ENCODE data around the gene PPBP.
A peak's percentile ranks its signal among the peaks of the same experiment; 100 is the strongest.

PPBP gene

DNA sequence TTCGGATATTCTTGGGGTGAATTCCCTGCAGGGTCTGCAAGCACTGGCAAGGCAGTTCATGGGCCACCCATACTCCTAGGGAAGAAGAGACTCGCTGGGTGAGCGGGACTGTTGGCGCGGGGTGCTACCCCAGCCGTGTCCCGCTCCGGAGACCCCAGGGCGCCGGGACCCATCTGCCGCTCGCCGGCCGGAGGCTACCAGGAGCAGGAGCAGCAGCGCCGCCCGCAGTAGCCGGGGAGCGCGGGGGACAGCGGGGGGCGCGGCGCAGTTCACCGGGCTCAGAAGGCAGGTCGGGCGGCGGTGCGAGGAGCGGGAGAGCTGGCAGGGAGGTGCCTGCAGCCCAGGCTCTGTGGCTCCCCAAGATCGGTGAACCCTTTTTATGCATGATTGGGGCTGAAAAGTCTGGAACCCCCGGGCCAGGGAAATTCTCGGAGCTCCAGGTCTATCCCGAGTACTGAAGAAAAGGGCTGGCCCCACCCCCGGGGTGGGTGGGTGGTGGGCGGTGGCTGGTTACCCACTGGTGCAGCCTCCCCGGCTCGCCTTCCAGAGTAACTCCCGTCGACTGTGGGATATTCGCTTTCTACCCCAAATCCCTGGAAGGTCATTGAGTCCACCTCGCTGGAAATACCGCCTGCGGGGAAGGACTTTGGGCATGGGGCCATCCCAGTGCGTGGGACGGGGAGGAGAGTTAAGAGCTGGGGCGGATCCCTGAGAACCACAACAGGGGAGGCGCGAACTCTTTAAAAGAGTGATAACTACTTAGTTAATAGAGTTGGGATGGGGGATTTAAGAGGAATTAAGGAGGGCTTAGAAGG is 43.7 kb downstream of the PPBP start:
- DNase-seq (ENCODE audit: low read depth in 2 of 2), result peak; percentile 29 to 56
- TF ChIP-seq, protein P1, sequence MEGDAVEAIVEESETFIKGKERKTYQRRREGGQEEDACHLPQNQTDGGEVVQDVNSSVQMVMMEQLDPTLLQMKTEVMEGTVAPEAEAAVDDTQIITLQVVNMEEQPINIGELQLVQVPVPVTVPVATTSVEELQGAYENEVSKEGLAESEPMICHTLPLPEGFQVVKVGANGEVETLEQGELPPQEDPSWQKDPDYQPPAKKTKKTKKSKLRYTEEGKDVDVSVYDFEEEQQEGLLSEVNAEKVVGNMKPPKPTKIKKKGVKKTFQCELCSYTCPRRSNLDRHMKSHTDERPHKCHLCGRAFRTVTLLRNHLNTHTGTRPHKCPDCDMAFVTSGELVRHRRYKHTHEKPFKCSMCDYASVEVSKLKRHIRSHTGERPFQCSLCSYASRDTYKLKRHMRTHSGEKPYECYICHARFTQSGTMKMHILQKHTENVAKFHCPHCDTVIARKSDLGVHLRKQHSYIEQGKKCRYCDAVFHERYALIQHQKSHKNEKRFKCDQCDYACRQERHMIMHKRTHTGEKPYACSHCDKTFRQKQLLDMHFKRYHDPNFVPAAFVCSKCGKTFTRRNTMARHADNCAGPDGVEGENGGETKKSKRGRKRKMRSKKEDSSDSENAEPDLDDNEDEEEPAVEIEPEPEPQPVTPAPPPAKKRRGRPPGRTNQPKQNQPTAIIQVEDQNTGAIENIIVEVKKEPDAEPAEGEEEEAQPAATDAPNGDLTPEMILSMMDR (IDR thresholded peaks at IDR 0.05; ENCODE audit: low read depth, low read length), result no peak
- H3K4me3 ChIP-seq (replicated peaks in 1 of 2; ENCODE audit: low read depth in 2 of 2, low read length in 2 of 2), result peak overlapping the region; percentile 44 to 59

DNA sequence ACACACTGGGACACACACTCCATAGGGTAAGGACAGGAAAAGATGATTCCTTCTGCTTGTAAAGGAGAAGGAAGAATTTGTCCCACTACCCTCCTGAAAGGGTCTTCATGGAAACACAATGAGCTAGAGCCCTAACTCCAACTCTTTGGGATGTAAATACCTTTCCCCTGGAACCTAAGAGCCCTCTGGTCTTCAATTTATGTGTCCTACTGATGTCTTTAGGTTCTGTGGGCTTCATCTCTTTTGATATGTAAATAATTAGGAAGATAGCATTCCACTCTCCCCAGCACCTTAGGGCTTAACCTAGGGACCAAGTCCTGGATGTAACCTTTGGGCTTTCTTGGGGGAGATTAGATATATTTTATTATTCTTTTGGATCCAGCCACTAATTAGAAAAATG is 44.4 kb downstream of the PPBP start:
- TF ChIP-seq, protein P1 (IDR thresholded peaks at IDR 0.05; ENCODE audit: low read depth, low read length), result no peak
- no peak overlapping the region for H3K4me3 ChIP-seq (replicated peaks in 1 of 2; ENCODE audit: low read depth in 2 of 2, low read length in 2 of 2)
- no peak for DNase-seq (ENCODE audit: low read depth in 2 of 2)

DNA sequence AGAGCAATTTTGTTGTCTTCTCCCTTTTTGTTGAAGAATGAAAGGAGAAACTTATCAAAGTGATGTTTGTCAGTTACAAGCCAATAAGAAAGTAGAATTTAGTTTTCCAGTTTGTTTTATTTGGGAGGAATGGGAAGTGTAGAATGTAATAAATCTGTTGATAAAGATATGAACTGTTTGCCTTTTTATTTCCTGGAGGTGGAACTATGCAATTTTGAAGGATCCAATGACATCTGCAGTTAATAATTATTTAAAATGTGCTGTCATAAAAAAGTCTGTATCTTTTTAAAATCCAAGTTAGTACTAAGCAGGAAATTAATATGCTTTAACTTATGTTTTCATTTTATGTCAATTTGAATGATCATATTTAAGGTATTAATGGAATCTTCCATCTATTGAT is 51.0 kb downstream of the PPBP start:
- H3K4me3 ChIP-seq (replicated peaks in 1 of 2; ENCODE audit: low read depth in 2 of 2, low read length in 2 of 2), result no peak overlapping the region

More for the DNA sequence above, 51.0 kb downstream of the PPBP start:
- TF ChIP-seq, protein P1 (IDR thresholded peaks at IDR 0.05; ENCODE audit: low read depth, low read length), result no peak
- no peak for DNase-seq (ENCODE audit: low read depth in 2 of 2)

Data from cardiac fibroblast (primary cell).